K562 (cell line): ENCODE measurements around the gene BIRC5.

Source experiments
- HNRNPL ChIP-seq: fragments of 200-400 bp; formaldehyde crosslinking; IDR thresholded peaks from 2 replicates; pipeline ENCODE4 v1.6.1; 2017; ENCODE audit warnings: low read depth, mild to moderate bottlenecking, low read length
- NFIC ChIP-seq: fragments of 450-650 bp; IDR thresholded peaks from 2 replicates; pipeline ENCODE4 v1.6.1; 2017; ENCODE audit warnings: mild to moderate bottlenecking, inconsistent platforms
- NFRKB ChIP-seq: fragments of 450-650 bp; IDR thresholded peaks from 2 replicates; pipeline ENCODE4 v1.6.1; 2016; ENCODE audit warnings: low read depth
- TF ChIP-seq, protein P1 (sequence below): sonication (generic); formaldehyde crosslinking; IDR thresholded peaks from 2 replicates; pipeline ENCODE4 v1.9.0; 2022; ENCODE audit warnings: mild to moderate bottlenecking, missing genetic modification reagents
- TF ChIP-seq, protein P2 (sequence below), 2 experiments: fragments of 150-350 bp in 1 of 2; IDR thresholded peaks; 2 replicates each; pipeline ENCODE4 v1.6.1; 2012 to 2016; ENCODE audit warnings: low read depth in 2 of 2, low read length in 2 of 2, mild to moderate bottlenecking in 1 of 2, moderate library complexity in 1 of 2

DNA sequence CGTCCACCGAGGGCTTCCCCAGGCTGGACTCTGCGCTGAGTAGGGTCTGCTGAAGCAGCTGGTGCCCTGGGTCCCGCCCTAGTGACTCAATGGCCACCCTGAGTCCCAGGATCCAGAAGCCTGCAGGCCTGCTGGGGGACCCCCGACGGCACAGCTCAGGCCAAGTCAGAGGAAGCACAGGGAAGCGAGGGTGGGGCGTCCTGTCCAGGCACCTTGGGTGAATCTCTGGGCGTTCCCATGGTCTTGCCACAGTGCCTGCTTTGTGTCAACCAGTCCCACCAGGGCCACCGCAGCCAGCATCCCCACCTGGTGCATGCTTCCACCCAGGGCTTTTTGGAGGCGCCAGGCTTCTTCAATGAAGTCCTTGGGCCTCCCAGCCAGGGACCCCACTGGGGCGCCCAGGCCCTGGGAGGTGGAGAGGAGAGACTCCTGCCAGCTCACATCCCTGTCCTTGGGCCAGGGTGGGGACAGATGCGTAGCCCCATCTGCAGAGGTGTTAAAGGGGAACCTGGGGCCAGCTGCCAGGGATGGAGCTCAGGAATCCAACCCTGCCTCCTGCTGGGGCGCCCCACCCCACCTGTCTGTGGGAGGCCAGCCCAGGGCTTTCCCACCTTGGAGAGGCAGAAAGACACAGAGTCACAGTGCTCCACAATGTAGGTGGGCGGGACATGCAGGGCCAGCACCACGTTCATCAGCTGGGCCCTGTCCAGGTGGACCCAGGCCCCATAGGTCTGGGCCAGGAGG lies 35.2 kb downstream of the BIRC5 start:
- TF ChIP-seq, protein P1, sequence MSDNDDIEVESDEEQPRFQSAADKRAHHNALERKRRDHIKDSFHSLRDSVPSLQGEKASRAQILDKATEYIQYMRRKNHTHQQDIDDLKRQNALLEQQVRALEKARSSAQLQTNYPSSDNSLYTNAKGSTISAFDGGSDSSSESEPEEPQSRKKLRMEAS (CRISPR knock-in tag): no peak
- TF ChIP-seq NFIC (no peak), HNRNPL (no peak), NFRKB (no peak)
- TF ChIP-seq, protein P2, sequence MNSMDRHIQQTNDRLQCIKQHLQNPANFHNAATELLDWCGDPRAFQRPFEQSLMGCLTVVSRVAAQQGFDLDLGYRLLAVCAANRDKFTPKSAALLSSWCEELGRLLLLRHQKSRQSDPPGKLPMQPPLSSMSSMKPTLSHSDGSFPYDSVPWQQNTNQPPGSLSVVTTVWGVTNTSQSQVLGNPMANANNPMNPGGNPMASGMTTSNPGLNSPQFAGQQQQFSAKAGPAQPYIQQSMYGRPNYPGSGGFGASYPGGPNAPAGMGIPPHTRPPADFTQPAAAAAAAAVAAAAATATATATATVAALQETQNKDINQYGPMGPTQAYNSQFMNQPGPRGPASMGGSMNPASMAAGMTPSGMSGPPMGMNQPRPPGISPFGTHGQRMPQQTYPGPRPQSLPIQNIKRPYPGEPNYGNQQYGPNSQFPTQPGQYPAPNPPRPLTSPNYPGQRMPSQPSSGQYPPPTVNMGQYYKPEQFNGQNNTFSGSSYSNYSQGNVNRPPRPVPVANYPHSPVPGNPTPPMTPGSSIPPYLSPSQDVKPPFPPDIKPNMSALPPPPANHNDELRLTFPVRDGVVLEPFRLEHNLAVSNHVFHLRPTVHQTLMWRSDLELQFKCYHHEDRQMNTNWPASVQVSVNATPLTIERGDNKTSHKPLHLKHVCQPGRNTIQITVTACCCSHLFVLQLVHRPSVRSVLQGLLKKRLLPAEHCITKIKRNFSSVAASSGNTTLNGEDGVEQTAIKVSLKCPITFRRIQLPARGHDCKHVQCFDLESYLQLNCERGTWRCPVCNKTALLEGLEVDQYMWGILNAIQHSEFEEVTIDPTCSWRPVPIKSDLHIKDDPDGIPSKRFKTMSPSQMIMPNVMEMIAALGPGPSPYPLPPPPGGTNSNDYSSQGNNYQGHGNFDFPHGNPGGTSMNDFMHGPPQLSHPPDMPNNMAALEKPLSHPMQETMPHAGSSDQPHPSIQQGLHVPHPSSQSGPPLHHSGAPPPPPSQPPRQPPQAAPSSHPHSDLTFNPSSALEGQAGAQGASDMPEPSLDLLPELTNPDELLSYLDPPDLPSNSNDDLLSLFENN (IDR thresholded peaks at IDR 0.05; ENCODE audit: low read depth in 2 of 2, low read length in 2 of 2): no peak
